Inflammatory macrophage treated with lipopolysaccharide for 4 hours (primary cell): Measurements from ENCODE around the gene CSRNP3.

Experiments used
- DNase-seq: peaks from one replicate; pipeline ENCODE4 v3.0.0-alpha.2; 2020

Gene CSRNP3

GRCh38 chr2:165469417-165469816 is at the start of gene CSRNP3:
TSS of gene CSRNP3 (plus strand) at chr2:165469698. CDS start at chr2:165595066, 125,368 bp downstream.
- no peak for DNase-seq

- DNase-seq = no peak
Observed at GRCh38 chr2:165420231-165420630, 49.3 kb upstream of the CSRNP3 start.

- no peak for DNase-seq
Observed at GRCh38 chr2:165423081-165423480, 46.4 kb upstream of the CSRNP3 start.

DNA sequence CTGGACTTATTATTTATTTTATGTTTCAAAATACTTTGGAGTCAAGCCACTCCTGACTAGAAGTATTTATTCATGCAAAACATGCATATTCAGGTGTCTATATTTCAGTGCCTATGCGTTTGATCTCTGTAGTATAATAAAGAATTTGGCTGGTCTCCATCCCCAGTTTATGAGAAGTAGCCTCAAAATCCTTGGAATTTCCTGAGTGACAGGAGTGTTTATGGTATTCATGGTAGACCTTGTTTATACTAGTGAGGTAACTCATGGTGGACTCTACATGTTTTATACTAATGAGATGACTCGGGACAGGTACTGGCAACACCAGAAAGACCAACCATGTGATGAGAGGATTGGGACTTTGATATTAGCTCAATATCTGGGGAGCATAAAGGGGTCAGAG is 43.9 kb upstream of the CSRNP3 start:
- no peak for DNase-seq

GRCh38 chr2:165427686-165428085 is 41.8 kb upstream of the CSRNP3 start:
- no peak for DNase-seq

DNA sequence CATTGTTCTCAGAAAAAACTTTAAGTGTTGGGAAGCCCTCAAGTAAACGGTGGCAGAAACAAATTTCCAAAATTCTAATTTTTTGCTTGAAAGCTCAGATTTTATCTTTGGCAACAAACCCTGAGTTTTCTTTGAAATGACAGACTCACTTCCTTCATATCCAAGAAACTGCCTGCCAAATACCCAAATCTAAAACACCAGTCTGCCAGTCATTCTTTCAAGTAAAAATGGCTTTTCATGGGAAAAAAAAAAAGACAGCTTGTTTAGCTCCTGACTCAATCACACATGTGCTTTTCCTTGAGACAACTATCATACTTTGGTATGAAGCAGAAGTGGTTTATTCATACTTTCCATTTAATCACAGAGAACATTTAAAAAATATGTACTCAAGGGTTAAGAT is 40.6 kb upstream of the CSRNP3 start:
- no peak for DNase-seq

DNA sequence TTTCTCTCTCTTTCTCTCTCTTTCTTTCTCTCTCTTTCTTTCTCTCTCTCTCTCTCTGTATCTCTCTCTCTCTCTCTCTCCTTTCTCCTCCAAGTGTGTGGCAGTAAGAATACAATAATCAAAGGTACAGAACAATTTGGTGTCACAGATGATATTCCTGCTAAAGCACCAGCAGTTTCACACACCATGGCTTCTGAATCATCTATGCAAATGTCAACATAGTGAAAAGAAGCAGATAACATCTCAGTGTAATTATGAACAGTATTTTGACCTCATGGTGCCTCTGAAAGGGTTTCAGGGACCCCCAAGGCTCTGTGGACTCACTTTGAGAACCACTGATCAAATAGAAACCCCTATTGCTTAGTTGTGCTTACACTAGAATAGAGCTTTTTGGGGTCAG is 38.5 kb upstream of the CSRNP3 start:
- DNase-seq = no peak

- DNase-seq = no peak
Observed at GRCh38 chr2:165432234-165432966, 37.1 kb upstream of the CSRNP3 start.

DNA sequence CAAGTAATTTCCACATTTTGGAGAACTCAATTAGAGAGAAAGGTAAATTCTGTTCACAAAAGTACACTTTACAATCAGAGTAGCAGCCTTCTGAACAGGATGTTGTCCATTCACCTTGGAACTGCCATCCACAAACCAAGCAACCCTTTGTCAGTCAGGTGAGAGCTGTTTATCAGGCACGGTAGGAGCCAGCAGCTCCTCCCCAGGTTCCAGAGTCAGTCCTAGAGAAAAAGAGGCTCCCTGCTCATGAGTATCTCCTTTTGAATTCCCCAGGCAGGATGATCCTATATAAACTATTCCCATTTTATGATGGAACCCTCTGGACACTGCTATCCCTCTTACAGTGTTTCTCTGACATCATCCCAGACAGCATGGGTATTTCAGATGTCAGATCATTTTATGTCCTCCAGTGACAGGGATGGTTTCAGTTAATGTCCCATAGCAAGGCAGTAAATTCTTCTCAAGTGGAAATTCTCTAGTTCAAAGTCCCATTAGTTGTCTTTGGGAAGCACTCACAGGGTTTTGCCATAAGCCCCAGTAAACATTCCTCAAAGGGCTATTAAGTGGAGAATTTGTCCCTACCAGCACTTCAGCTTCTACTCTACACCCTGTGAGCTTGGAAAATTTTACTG is 34.5 kb upstream of the CSRNP3 start:
- DNase-seq = no peak

GRCh38 chr2:165435611-165436010 is 33.9 kb upstream of the CSRNP3 start:
- no peak for DNase-seq

- DNase-seq = no peak
Observed at GRCh38 chr2:165436559-165436958, 32.9 kb upstream of the CSRNP3 start.

DNA sequence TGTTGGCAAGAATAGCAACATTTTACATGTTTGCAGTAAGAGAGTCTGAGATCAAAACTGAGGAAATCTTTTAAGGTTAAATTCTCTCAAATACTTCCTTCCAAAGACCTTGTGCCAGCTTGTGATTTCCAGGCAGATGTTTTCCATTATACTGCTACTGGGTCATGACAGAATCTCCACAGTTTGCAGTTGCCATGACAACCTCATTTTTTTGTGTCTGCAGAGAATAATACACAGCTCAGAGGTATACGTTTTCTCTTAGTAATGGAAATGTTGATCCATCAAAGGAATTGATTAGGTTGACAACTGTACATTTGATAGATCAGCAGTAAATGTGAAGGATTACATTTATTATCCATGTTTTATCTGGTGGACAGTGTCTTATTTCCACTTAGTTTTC is 29.1 kb upstream of the CSRNP3 start:
- DNase-seq = no peak

- no peak for DNase-seq
Observed at GRCh38 chr2:165443511-165443910, 26.0 kb upstream of the CSRNP3 start.

GRCh38 chr2:165448406-165448805 is 21.1 kb upstream of the CSRNP3 start:
- DNase-seq = no peak

- DNase-seq = no peak
Observed at GRCh38 chr2:165450156-165450555, 19.3 kb upstream of the CSRNP3 start.

- DNase-seq = no peak
Observed at GRCh38 chr2:165452327-165452726, 17.2 kb upstream of the CSRNP3 start.

GRCh38 chr2:165453561-165454094 is 15.9 kb upstream of the CSRNP3 start:
- no peak for DNase-seq

GRCh38 chr2:165454905-165455304 is 14.6 kb upstream of the CSRNP3 start:
- DNase-seq = no peak

DNA sequence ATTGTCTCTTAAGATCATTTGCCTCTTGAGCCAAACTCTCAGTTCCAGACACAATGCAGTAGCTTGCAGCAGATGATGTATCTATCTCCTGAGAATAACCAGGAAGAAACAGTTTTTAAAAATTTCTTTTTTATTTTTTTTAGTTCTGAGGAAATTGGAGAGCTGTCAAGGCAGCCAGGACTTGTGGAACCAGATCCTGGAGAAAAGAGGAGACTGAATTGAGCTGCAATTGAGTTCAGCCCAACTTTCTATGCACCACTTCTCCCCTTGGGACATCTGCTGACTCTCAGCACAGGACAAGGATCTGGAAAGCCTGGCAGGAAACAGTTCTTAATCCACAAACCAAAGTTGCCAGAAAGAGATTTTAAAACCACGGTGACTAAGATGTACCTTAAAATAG is 13.5 kb upstream of the CSRNP3 start:
- DNase-seq = no peak

DNA sequence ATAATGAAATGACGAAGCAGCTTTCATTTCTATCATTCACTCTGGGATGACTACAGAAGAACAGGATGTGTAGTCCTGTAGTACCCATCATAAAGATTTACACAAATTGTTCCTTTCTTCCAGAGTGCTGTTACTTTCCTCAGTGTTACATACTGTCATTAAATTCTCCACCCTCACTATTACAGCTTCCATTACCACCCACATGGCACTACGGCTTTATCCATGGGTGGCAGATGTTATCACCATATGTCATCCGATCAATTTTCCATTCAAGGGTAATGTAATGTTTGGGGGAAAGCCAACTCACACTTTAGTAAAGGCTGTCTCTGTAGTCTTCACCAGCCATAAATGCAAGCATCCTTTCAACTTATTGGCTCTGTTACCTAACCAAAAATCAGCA is 7.1 kb upstream of the CSRNP3 start:
- DNase-seq = no peak

GRCh38 chr2:165466386-165466785 is 3.1 kb upstream of the CSRNP3 start:
- no peak for DNase-seq

GRCh38 chr2:165467921-165468320 is 1.6 kb upstream of the CSRNP3 start:
- DNase-seq = no peak

- no peak for DNase-seq
Observed at GRCh38 chr2:165470361-165470760, 863 bp downstream of the CSRNP3 start.

DNA sequence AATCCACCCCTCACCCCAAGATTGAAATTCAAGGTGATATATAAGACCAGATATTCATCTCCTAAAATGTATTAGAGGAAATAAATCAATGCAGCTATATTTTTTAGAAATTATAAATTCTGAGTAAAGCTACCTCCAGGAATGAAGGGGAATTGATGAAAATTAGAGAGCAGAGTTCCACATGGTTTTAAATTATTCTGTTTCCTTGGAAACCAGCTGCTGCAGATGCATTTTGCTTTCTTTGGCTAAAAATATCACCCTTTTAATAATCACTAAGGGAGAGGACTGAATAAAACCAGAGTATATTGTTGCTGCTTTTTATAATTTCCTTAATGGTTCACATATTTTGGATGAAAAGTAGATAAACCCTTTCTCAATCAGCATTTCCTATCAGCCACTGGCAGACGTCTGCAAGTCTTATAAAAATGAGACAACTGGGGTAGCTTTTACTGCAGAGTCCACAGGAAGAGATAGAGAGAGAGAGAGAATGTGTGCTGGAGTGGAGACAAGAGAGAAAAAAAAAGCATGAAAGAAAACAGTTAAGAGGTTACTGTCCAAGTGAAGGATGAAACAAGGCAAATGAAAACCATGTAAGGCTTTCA is 2.0 kb downstream of the CSRNP3 start:
- no peak for DNase-seq
